ENCODE results near the gene MRPS18C.
"Not testable (repeated sequence)": the region's sequence is repeated elsewhere in the genome, so short reads cannot be mapped to it uniquely, and the experiment has no call there.

The MRPS18C gene

GRCh38 chr4:83455281-83456183 is at the start of gene MRPS18C, which contains the start of gene HELQ:
TSS of gene MRPS18C (plus strand) at chr4:83456058. CDS start at chr4:83456078, 20 bp downstream.
TSS of gene HELQ (minus strand) at chr4:83455823. CDS start at chr4:83455693, 130 bp downstream.
- DNase-seq = peak; percentile 91 to 93

GRCh38 chr4:83408908-83409307 is 47.0 kb upstream of the MRPS18C start:
- DNase-seq = no peak

GRCh38 chr4:83413676-83414075 is 42.2 kb upstream of the MRPS18C start:
- no peak for DNase-seq

GRCh38 chr4:83417566-83417965 is 38.3 kb upstream of the MRPS18C start:
- no peak for DNase-seq

- DNase-seq = no peak
Measured at GRCh38 chr4:83418211-83418610, 37.6 kb upstream of the MRPS18C start.

- DNase-seq = no peak
Measured at GRCh38 chr4:83431200-83431599, 24.7 kb upstream of the MRPS18C start.

GRCh38 chr4:83436680-83437079 is 19.2 kb upstream of the MRPS18C start:
- DNase-seq = no peak

GRCh38 chr4:83438719-83439118 is 17.1 kb upstream of the MRPS18C start:
- no peak for DNase-seq

- no peak for DNase-seq
Measured at GRCh38 chr4:83440148-83440814, 15.6 kb upstream of the MRPS18C start.

GRCh38 chr4:83440899-83441298 is 15.0 kb upstream of the MRPS18C start:
- DNase-seq = no peak

GRCh38 chr4:83449009-83449408 is 6.8 kb upstream of the MRPS18C start:
- DNase-seq = no peak

- DNase-seq = no peak
Measured at GRCh38 chr4:83454686-83455085, 1.2 kb upstream of the MRPS18C start.

- no peak for DNase-seq
Measured at GRCh38 chr4:83456184-83456501, 285 bp downstream of the MRPS18C start.

GRCh38 chr4:83473423-83473822 is 17.6 kb downstream of the MRPS18C start:
- no peak for DNase-seq

- no peak for DNase-seq
Measured at GRCh38 chr4:83473966-83474365, 18.1 kb downstream of the MRPS18C start.

- DNase-seq = peak; percentile 95
Measured at GRCh38 chr4:83484500-83485461, 28.9 kb downstream of the MRPS18C start, which contains the start of gene ABRAXAS1. TSS of gene ABRAXAS1 (minus strand) at chr4:83485100. CDS start at chr4:83485072, 28 bp downstream.

- no peak for DNase-seq
Measured at GRCh38 chr4:83486457-83487129, 30.7 kb downstream of the MRPS18C start.

GRCh38 chr4:83489711-83490326 is 34.0 kb downstream of the MRPS18C start:
- DNase-seq = no peak

- DNase-seq = no peak
Measured at GRCh38 chr4:83490876-83491450, 35.1 kb downstream of the MRPS18C start.

- DNase-seq = not testable (repeated sequence)
Measured at GRCh38 chr4:83496085-83496917, 40.4 kb downstream of the MRPS18C start.

Data from stimulated activated CD4-positive, alpha-beta T cell treated with anti-CD3 and anti-CD28 coated beads, Interleukin-2, amount 100 ng/mL, for 24 hours (primary cell).